GM18870 (cell line): ENCODE data around the gene S100A3.
A peak's percentile ranks its signal among the peaks of the same experiment; 100 is the strongest.
"Not testable (repeated sequence)": the region's sequence is repeated elsewhere in the genome, so short reads cannot be mapped to it uniquely, and the experiment has no call there.

Experiments
- ATAC-seq: cut with Tn5 transposase; IDR thresholded peaks from one replicate; pipeline ENCODE4 v1.9.1; 2021; ENCODE audit warnings: moderate library complexity; ENCODE audit not compliant: unreplicated experiment

The S100A3 gene, protein sequence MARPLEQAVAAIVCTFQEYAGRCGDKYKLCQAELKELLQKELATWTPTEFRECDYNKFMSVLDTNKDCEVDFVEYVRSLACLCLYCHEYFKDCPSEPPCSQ

DNA sequence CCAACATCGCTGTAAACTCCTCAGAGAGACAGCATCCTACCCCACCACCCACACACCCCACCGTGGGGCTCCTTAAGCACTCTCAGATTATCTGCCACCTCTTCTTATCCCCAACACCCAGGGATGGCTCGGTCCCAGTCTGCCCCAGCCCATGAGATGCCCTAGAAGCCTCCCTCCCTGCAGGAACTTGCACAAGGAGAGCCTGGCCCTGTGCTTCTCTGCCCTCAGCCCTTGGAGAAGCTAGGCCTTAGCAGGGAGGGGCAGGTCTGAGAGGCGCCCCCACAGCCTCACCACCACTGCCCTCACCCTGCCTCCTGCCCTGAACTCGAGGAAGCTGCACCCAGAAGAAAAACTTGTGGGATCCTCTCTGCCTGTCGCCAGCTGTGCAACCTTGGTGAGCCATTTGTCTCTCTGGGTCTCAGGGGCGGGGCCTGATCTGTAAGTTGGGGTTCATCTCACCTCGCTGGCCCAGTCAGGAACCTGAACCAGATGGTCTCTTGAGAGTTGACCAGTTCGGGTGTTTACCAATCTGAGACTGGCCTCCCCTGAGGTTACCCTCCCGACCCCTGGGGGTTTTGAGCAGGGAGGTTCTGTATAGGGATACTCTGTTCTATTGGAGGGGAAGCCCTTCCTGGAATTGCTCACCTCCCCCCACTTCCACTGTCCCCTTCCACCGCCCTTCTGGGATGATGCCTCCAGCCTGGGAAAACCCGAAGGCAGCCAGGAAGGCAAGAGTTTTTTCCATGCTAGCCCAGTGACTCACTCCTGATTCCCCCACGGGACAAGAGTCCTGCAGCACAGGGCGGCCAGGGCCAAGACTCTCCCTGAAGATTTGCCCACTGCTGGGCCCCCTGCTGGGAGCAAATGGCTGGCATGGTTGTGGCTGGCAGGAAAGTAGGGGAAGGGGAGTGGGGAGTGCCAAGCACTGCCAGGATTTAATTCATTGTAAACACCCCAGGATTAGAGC is at the start of gene S100A3:
Gene S100A3 (minus strand): TSS at position 537 of the 967 bp plus-strand sequence. CDS start 773 bp downstream, outside the sequence.
- no peak for ATAC-seq

DNA sequence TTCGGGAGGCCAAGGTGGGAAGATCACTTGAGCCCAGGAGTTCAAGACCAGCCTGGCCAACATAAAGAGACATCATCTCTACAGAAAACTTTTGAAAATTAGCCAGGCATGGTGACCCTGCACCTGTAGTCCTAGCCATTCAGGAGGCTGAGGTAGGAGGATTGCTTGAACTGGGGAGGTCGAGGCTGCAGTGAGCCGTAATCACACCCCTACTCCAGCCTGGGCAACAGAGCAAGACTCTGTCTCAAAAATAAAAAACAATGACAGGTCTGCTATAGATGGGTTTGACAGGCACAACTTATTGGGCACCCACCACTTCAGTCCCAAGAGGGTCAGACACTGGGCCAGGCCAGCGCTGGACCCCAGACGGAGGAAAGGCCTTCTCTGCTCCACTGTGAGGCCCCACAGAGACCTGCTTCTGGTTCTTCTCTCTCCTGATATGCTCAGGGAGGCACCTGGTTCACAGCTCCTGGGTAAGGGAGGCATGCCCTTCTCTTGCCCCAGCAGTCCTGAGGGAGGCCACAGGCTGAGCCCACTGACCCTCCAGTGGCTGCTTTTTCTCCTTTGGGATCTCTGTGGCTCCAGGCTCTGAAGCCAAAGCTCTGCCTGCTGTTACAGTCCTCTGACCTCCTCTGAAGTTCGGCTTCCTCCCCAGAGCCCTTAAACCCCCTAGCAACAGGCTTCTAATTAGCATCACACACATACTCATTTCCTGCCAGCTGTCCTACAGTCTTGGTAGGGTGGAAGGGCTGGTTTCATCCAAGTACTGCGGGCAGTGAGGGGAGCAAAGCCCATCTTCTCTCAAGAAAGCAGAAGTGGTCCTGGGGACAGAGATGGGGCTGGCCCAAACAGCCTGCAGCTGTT is 49.5 kb upstream of the S100A3 start:
- peak; percentile 92 for ATAC-seq

DNA sequence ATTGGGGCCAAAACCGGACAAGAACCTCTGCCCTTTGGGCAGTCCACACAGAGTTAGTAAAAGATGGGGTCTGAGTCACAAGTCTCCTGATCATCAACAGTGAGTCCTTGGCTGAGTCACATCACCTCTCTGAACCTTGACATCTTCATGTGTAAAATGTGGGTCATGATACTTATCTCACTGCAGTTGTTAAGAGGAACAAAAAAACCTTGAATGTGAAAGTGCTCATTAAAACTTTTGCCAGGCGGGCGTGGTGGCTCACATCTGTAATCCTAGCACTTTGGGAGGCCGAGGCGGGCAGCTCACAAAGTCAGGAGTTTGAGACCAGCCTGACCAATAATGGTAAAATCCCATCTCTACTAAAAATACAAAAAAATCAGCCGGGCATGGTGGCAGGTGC is 48.1 kb upstream of the S100A3 start:
- no peak for ATAC-seq

DNA sequence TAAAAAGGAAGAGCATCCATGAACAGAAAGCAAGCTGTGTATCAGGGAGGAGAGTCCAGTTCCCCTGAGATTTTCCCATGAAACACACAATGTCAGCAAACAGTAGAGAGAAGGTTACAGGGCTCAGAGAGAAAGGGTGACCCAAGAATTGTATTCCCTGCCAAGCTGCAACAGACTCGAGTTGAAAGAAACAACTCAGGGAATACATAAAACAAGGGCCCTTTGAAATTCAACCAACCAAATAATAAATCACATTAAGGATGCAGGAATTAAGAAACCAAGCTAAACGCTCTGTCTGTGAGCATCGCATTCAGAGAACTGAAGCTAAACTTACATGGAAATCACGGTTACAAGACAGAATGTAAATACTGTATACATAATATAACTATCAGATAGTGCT is 43.7 kb upstream of the S100A3 start:
- ATAC-seq, result no peak

DNA sequence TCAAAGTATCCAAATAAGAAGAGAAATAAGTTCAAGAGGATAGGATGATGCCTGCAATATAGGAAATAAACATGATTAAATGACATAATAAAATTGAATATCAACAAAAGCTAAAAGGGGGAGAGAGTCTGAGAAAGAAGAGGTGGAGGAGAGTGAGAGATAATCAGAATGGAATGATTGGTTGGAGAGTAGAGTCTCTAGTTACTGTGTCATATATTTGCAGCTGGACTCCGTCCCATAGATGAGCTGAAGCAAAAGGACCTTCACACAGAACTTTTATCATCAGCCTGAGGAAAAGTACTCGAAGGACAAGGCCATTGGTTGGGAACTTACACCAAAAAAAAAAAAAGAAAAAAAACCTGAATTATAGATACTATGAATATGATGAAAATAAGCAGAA is 39.4 kb upstream of the S100A3 start:
- no peak for ATAC-seq

DNA sequence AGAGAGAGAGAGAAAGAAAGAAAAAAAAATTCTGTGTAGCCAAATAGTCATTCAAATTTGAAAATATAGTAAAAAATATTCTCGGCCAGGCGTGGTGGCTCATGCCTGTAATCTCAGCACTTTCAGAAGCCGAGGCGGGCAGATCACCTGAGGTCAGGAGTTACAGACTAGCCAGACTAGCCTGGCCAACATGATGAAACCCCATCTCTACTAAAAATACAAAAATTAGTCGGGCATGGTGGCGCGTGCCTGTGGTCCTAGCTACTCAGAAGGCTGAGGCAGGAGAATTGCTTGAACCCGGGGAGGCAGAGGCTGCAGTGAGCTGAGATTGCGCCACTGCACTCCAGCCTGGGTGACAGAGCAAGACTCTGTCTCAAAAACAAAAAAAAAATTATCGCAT is 39.0 kb upstream of the S100A3 start:
- ATAC-seq, result not testable (repeated sequence)

DNA sequence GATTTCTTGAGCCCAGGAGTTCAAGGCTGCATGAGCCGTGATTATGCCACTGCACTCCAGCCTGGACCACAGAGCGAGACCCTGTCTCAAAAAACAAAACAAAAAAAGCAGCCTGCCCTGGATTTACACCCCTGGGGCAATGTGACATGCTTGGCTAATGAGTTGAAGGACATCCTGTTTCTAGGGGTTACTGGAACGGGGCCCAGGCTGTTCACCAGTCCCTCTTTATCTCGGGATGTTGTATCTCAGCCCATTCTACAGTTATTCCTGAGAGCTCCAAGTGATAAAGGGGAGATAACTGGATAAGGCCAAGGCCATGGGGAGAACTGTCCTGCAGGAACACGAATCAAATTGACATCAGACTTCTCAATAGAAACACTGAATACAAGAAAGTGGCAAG is 38.3 kb upstream of the S100A3 start:
- ATAC-seq, result no peak

DNA sequence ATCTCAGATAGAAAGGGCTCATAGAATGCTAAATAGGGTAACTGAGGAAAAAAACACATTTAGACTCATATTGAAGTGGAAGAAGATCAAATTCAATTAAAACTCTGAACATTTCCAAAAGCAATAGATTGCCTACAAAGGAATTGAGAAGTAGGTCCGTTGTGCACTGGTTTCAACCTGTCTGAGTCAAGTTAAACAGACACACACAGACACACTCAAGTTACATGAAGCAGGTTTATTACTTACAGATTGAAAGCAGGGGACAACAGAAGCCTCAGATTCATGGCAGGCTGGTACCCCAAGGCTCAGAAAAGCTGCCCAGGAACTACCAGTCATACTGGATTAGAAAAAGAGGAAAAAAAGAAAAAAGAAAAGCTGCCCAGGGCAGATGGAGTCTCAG is 37.3 kb upstream of the S100A3 start:
- no peak for ATAC-seq

DNA sequence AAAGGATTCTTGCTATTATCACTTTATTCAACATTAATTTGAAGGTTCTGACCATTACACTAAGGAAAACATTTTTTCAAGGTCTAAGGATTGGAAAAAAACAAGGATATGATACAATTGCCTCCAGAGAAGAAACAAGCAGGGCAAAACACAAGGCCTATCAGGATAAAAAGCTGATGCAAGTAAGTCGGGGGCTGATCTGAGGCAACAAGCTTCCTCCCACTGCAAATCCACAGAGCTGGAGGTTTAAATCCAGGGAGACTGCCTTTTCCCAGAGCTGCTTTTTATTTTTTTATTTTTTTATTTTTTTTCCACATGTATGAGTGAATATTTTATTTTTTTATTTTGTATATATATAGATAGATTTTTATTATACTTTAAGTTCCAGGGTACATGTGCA is 35.9 kb upstream of the S100A3 start:
- no peak for ATAC-seq

DNA sequence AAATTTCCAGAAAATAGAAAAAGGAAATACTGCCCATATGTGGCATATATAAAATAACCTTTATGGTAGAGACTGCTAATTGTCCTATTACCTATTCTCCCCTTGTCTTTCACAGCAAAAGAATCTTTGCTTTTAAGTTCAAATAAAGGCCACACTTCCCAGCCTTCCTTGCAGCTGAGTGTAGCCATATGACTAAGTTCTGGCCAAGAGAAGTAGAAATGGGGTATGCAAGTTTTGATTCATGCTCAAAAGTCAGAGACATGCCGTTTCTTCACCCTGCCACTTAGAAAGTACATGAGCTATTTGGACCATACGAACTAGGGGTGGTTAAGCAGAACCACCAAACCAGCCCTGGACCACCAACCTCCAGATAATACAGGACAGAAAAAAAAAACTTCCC is 34.9 kb upstream of the S100A3 start:
- ATAC-seq, result no peak

DNA sequence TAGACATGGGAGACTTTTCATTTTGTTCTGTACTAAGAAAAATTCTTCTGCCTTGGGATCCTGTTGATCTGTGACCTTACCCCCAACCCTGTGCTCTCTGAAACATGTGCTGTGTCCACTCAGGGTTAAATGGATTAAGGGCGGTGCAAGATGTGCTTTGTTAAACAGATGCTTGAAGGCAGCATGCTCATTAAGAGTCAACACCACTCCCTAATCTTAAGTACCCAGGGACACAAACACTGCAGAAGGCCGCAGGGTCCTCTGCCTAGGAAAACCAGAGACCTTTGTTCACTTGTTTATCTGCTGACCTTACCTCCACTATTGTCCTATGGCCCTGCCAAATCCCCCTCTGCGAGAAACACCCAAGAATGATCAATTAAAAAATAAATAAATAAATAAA is 34.5 kb upstream of the S100A3 start:
- not testable (repeated sequence) for ATAC-seq

DNA sequence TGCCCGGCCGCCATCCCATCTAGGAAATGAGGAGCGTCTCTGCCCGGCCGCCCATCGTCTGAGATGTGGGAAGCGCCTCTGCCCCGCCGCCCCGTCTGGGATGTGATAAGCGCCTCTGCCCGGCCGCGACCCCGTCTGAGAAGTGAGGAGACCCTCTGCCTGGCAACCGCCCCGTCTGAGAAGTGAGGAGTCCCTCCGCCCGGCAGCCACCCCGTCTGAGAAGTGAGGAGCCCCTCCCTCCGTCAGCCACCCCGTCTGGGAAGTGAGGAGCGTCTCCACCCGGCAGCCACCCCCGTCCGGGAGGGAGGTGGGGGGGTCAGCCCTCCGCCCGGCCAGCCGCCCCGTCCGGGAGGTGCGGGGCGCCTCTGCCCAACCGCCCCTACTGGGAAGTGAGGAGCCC is 33.8 kb upstream of the S100A3 start:
- not testable (repeated sequence) for ATAC-seq

DNA sequence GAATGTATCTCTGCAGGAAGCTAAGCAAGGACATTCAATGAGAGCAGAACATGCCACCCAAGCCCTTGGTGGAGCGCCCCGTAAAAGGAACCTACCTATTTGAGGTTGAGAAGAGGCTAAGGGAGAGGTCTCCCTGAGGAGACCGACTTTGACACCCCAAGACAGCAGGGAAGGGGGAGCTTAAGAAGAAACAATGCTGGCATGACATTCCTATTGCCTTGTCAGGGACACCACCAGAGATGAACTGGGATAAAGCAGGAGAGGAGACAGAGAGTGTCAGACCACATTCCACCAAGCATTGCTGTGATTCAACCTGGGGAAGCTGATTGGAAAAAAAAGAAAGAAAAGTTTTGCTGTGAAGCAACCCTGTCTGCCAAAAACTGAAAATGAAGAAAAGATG is 29.9 kb upstream of the S100A3 start:
- ATAC-seq, result no peak

DNA sequence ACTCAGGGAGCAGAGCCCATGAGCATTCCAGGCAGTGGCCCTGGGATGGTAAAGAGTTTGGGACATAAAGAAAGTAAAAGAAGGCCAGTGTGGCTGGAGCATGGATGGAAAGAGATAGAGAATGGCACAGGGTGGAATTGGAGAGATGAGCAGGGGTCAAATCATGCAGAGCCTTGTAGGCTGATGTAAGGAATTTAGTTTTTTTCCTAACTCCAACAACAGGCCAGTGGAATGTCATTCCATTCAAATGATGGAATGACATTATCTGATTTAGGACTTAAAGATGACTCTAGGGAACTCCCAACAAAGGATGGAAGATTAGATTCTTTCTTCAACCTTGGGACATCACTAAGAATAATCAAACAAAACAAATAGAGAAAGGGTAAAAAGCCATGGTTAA is 29.4 kb upstream of the S100A3 start:
- ATAC-seq, result no peak

DNA sequence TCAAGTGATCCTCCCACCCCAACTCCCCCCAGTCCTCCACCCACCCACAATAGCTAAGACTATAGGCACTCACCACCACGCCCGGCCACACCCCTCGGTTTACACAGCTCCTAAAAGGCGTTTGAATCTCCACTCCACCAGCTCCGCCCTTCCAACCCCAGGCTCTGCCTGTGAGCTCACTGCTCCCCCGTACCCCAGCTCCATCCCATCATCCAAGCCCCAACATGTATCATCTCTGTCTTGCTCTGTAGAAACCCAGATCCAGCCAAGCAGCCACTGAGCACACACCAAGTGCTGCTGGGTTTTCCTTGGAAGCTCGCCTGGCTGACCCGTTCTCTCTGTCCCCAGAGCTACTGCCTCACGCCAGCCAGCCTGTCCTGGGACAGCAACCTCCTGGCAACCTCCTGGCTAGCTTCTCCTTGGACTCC is 28.6 kb upstream of the S100A3 start:
- ATAC-seq, result no peak

DNA sequence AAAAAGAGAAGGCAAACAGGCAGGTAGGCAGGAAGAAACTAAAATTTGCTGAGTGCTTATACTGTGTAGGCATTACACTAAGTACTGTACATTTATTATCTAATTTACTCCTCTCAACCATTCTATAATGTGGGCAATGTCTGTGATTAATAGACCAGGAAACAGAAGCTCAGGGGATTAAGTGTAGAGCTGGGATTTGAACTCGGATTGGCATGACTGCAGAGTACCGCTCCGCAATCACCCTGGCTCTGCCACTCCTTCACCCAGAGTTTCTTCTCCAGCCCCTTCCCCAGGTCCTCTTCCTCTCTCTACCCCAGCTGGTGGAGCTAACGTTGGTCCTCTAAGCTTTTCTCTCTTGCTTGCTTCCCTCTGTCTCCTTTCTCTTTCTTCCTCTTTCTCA is 28.1 kb upstream of the S100A3 start:
- ATAC-seq, result no peak

DNA sequence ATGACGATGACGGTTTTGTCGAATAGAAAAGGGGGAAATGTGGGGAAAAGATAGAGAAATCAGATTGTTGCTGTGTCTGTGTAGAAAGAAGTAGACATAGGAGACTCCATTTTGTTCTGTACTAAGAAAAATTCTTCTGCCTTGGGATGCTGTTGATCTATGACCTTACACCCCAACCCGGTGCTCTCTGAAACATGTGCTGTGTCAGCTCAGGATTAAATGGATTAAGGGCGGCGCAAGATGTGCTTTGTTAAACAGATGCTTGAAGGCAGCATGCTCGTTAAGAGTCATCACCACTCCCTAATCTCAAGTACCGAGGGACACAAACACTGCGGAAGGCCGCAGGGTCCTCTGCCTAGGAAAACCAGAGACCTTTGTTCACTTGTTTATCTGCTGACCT is 26.4 kb upstream of the S100A3 start:
- ATAC-seq, result not testable (repeated sequence)

DNA sequence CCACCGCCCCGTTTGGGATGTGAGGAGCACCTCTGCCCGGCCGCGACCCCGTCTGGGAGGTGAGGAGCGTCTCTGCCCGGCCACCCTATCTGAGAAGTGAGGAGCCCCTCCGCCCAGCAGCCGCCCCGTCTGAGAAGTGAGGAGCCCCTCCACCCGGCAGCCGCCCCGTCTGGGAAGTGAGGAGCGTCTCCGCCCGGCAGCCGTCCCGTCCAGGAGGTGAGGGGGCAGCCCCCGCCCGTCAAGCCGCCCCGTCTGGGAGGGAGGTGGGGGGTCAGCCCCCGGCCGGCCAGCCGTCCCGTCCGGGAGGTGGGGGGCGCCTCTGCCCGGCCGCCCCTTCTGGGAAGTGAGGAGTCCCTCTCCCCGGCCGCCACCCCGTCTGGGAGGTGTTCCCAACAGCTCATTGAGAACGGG is 26.0 kb upstream of the S100A3 start:
- ATAC-seq, result not testable (repeated sequence)

DNA sequence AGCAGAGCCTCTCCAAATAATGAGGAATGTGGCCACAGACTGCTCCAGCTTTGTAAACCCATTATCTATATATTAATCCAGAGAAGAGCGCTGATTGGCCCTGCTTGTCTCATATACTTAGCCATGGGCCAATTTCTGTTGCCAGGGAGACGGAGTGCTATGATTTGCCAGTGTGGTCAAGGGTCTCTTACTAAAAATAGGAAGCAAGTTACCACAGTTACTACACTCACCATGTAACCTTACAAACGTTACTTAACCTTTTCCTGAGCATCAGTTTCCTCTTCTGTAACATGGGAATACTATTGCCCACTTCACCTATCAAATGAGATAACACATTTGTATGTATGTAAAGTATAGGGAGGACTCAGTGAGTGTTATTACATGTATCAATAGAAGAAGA is 24.3 kb upstream of the S100A3 start:
- ATAC-seq, result no peak

DNA sequence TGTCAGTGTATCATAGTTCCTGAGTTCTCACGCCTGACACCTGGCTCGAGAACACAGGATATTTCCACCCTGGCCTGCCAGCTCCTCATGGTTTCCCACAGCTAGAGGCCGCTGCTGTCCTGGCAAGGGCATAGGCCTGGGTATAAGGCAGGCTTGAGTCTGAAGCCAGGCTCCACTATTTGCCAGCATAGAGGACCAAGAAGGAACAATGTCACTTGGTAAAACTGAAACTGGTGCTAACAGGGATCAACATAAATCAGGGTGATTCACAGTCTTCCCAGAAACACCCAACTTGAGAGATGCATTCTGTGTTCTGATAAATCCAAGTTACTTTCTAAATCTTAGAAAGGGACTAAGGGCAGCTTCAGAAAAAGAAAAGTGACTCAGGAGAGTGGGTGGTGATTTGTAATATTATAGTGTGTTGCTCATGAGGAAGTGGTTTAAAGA is 23.5 kb upstream of the S100A3 start:
- no peak for ATAC-seq

DNA sequence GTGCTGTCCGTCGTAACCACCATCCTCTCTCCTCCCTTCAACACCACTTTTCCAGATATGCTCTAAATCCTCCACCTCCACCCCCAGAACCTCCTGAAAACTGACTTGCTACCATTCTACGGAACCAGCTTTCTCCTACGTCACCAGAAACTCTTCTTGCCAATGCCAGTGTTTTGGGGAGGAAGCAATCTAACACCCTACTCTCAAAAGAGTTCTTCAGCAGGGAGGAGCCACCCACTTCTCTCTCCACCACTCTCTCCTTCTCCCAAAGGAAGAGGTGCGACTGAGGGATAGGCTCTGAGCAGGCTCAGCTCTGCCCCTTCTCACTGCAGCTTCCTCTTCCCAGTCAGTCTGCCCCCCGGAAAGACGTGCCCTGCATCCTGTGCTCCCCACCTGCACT is 22.6 kb upstream of the S100A3 start:
- no peak for ATAC-seq
